Posterior cingulate gyrus (tissue), 11 donors: ENCODE results near the gene ESPL1.

Source experiments
- DNase-seq, 10 donors: peaks; one replicate each; pipeline versions ENCODE4 v3.0.0 to v3.0.0-alpha.2; 2020 to 2021; ENCODE audit warnings: mixed read lengths in 3 of 10
- intact Hi-C: fragments of 100-400 bp; cut with DNase I; formaldehyde crosslinking; loops from one replicate; pipeline ENCODE4 v1.15.1; 2023

ESPL1 gene

GRCh38 chr12:53230108-53230845 lies 37.8 kb upstream of the ESPL1 start:
- DNase-seq = peak in 2 of 10 donors; percentile 38 to 84
- intact Hi-C loops = no loop called here

GRCh38 chr12:53231671-53231920 lies 36.5 kb upstream of the ESPL1 start:
- no peak for DNase-seq
- intact Hi-C loops = no loop called here

- intact Hi-C loops = no loop called here
These were observed 36.0 kb upstream of the ESPL1 start, which contains the start of gene RARG for GRCh38 chr12:53231921-53232645. TSS of gene RARG (minus strand) at chr12:53232209. CDS start at chr12:53227545, 4,664 bp downstream.

GRCh38 chr12:53232646-53233461 lies 35.2 kb upstream of the ESPL1 start:
- intact Hi-C loops = no loop called here
- DNase-seq = peak in 5 of 10 donors; percentile 27 to 91 (median 81)

More at GRCh38 chr12:53231921-53232645, 36.0 kb upstream of the ESPL1 start, which contains the start of gene RARG:
- peak in 3 of 10 donors; percentile 75 to 87 (median 86) for DNase-seq

- peak in 2 of 10 donors; percentile 60 to 72 for DNase-seq
- intact Hi-C loops = no loop called here
These were observed 34.4 kb upstream of the ESPL1 start for GRCh38 chr12:53233671-53234121.

GRCh38 chr12:53234271-53234914 lies 33.7 kb upstream of the ESPL1 start:
- intact Hi-C loops = no loop called here
- DNase-seq = peak in 2 of 10 donors; percentile 36 to 51

GRCh38 chr12:53235164-53235563 lies 32.9 kb upstream of the ESPL1 start:
- peak in 3 of 10 donors; percentile 29 to 59 (median 50) for DNase-seq
- intact Hi-C loops = no loop called here

GRCh38 chr12:53235742-53236442 lies 32.2 kb upstream of the ESPL1 start:
- peak in 3 of 10 donors; percentile 35 to 74 (median 71) for DNase-seq
- intact Hi-C loops = no loop called here

- DNase-seq = peak in 3 of 10 donors; percentile 6 to 43 (median 7)
- intact Hi-C loops = no loop called here
These were observed 31.5 kb upstream of the ESPL1 start for GRCh38 chr12:53236443-53237111.

GRCh38 chr12:53239643-53240258 lies 28.3 kb upstream of the ESPL1 start:
- peak in 3 of 10 donors; percentile 6 to 53 (median 9) for DNase-seq
- intact Hi-C loops = no loop called here

GRCh38 chr12:53241623-53242412 lies 26.3 kb upstream of the ESPL1 start:
- peak in 3 of 10 donors; percentile 39 to 70 (median 52) for DNase-seq
- intact Hi-C loops = no loop called here

GRCh38 chr12:53244337-53244736 lies 23.8 kb upstream of the ESPL1 start:
- intact Hi-C loops = no loop called here

GRCh38 chr12:53245286-53245685 lies 22.8 kb upstream of the ESPL1 start:
- intact Hi-C loops = no loop called here
- DNase-seq = no peak

More at GRCh38 chr12:53244337-53244736, 23.8 kb upstream of the ESPL1 start:
- peak in 2 of 10 donors; percentile 9 to 25 for DNase-seq

- peak; percentile 66 to 96 (median 72) for DNase-seq
- intact Hi-C loops = loop anchor here (1.0 to 5.0 kb wide), 2 partner anchors 38 to 46 kb away; partner anchors contain the start of genes MYG1 and PFDN5
These were observed 16.4 kb upstream of the ESPL1 start for GRCh38 chr12:53251477-53252348.

- peak in 3 of 10 donors; percentile 49 to 82 (median 82) for DNase-seq
- intact Hi-C loops = loop anchor here (5.0 kb wide), 1 partner anchor 45 kb away; the partner anchor contains the start of genes MYG1 and PFDN5
These were observed 15.7 kb upstream of the ESPL1 start for GRCh38 chr12:53252349-53252916.

GRCh38 chr12:53253298-53253697 lies 14.8 kb upstream of the ESPL1 start:
- peak in 3 of 10 donors; percentile 44 to 65 (median 55) for DNase-seq
- intact Hi-C loops = loop anchor here (5.0 kb wide), 1 partner anchor 44 kb away; the partner anchor contains the start of genes MYG1 and PFDN5
